ENCODE results near the gene MID1IP1. TPM values are rescaled to one million over a fixed set of nuclear protein-coding genes. Genes with fewer than 3 reads are reported as not detected.

MID1IP1 gene
- total RNA-seq, 1 experiment from 2014 or later: 100 TPM

GRCh38 chrX:38796946-38797345, 4.3 kb upstream of the MID1IP1 start:
- Histone ChIP-seq H3K9ac (ENCODE audit: extremely low read depth, insufficient read length, low read length) (no peak overlapping the region), H3K56ac (ENCODE audit: insufficient read length, low read depth, low read length) (no peak overlapping the region), H3K23me2 (ENCODE audit: insufficient read length, low read depth, low read length, poor library complexity, severe bottlenecking) (no peaks in the 10 kb centered on the region), H4K91ac (ENCODE audit: insufficient read length, low read depth, low read length) (no peak overlapping the region), H3K9me3 (ENCODE audit: control insufficient read depth, low read depth, low read length) (no peaks in the 10 kb centered on the region), H2BK5ac (ENCODE audit: insufficient read length, low read length) (no peak overlapping the region), H3K27ac (ENCODE audit: insufficient read length, low read depth, low read length) (no peak overlapping the region), H3K14ac (ENCODE audit: insufficient read depth, low read length) (no peak overlapping the region), H2BK12ac (ENCODE audit: insufficient read length, low read depth, low read length) (no peak overlapping the region), H2AK5ac (ENCODE audit: insufficient read length, low read length) (no peak overlapping the region), H3K4me1 (ENCODE audit: insufficient read depth, low read length) (no peaks in the 10 kb centered on the region; the same call in 1 of the 2 replicates), H4K5ac (ENCODE audit: insufficient read length, low read depth, low read length) (no peak overlapping the region), H2BK120ac (ENCODE audit: low read depth, low read length, poor library complexity, severe bottlenecking) (no peak overlapping the region), H2BK15ac (ENCODE audit: low read depth, low read length) (no peak overlapping the region), H3T11ph (ENCODE audit: low read length) (no peak overlapping the region), H3K23ac (ENCODE audit: insufficient read length, low read depth, low read length) (no peak overlapping the region), H3K79me2 (ENCODE audit: insufficient read depth, low read length) (no peaks in the 10 kb centered on the region; the same call in 1 of the 2 replicates), H3K79me1 (ENCODE audit: insufficient read depth, low read depth, low read length, poor library complexity, severe bottlenecking) (no peaks in the 10 kb centered on the region), H3K4me2 (ENCODE audit: insufficient read depth, insufficient read length, low read length) (no peak overlapping the region), H4K8ac (replicated peaks; ENCODE audit: insufficient read length, low read depth, low read length) (no peak overlapping the region), H3K18ac (ENCODE audit: insufficient read length, low read depth, low read length) (no peak overlapping the region), H2AFZ (ENCODE audit: low read length) (no peak overlapping the region), H2BK20ac (ENCODE audit: low read depth, low read length, poor library complexity, severe bottlenecking) (no peak overlapping the region), H4K20me1 (ENCODE audit: control insufficient read depth, insufficient read depth, insufficient read length) (no peaks in the 10 kb centered on the region), H3K27me3 (ENCODE audit: insufficient read depth, low read length) (no peaks in the 10 kb centered on the region), H3K4ac (ENCODE audit: low read depth, low read length) (no peak overlapping the region)
- H3K27ac Mint-ChIP-seq: no peak overlapping the region
- H3K4me1 Mint-ChIP-seq: peaks cover 2 to 3% of the 10 kb centered on the region in 2 experiments; a peak in 1 of 4 replicates
- no peaks in the 10 kb centered on the region; the same call in none of the 2 replicates for H3K27me3 Mint-ChIP-seq (ENCODE audit: low read depth)
- peaks cover 35 to 45% of the 10 kb centered on the region in 2 experiments for H3K9me3 Mint-ChIP-seq
- no peak overlapping the region for H3K4me3 Mint-ChIP-seq
- no peak for TF ChIP-seq CTCF (conservative IDR thresholded peaks at IDR 0.05)
- no peak for DNase-seq
- peaks cover 0 to 8% (median 2%) of the 10 kb centered on the region in 3 experiments; a peak in 4 of 7 replicates for H3K36me3 Mint-ChIP-seq (ENCODE audit: insufficient read depth in 1 of 3, low read depth in 3 of 3)
